HepG2 (cell line): ENCODE data around the gene SACS. TPM values are rescaled to one million over a fixed set of nuclear protein-coding genes. Genes with fewer than 3 reads are reported as not detected.

ENCODE experiments used
- ATAC-seq: fragments of 200-7000 bp; cut with Tn5 transposase; 3 replicates; pipeline ENCODE4 v1.9.1; 2020; ENCODE audit warnings: mild to moderate bottlenecking, moderate library complexity
- BruUV-seq: library from RNA; stranded (reverse); fragments of 400-500 nt; replicated peaks from 2 replicates; lab custom pipeline; 2021; lab: Mats Ljungman, UMichigan
- CTCF ChIA-PET: fragments of 300-600 bp; formaldehyde crosslinking; extraction: SDS; loops from one replicate; lab custom pipeline; 2021; ENCODE audit warnings: low total read pairs, inconsistent platforms, low intra/inter-chr PET ratio; lab: Yijun Ruan, JAX
- POLR2A ChIA-PET: fragments of 350-600 bp; sonication (Branson Sonifier 250); formaldehyde crosslinking; loops from one replicate; lab custom pipeline; 2020; ENCODE audit warnings: antibody characterized with exemption, inconsistent platforms; lab: Yijun Ruan, JAX
- DNase-seq: peaks from one replicate; pipeline ENCODE4 v3.0.0-alpha.2; 2015; ENCODE audit warnings: low spot score
- FAIRE-seq: peaks from 3 replicates; lab custom pipeline; 2011; peaks lifted over from hg19 to GRCh38; lab: Jason Lieb, UNC
- H2AFZ ChIP-seq: one replicate; pipeline ENCODE4 v1.6.1; 2011; ENCODE audit warnings: low read length, inconsistent platforms
- H3K27ac ChIP-seq: fragments of 300-600 bp; 3 replicates; pipeline ENCODE4 v1.8.0; 2011; ENCODE audit warnings: mixed run types, mild to moderate bottlenecking, mixed read lengths, low read length, inconsistent platforms; ENCODE audit not compliant: insufficient read depth; ENCODE audit errors: extremely low read length
- H3K27me3 ChIP-seq, 2 experiments: fragments of 200-600 bp in 1 of 2; 2 replicates in 1 of 2; 3 replicates in 1 of 2; pipeline versions ENCODE4 v1.6.0 to v1.8.0; 2011; ENCODE audit warnings: low read length in 2 of 2, mild to moderate bottlenecking in 2 of 2, moderate library complexity in 2 of 2, inconsistent platforms in 1 of 2; ENCODE audit not compliant: insufficient read depth in 2 of 2, control insufficient read depth in 1 of 2
- H3K36me3 ChIP-seq, 2 experiments: fragments of 200-600 bp in 1 of 2; replicated peaks in 1 of 2; 2 replicates in 1 of 2; 3 replicates in 1 of 2; pipeline versions ENCODE4 v1.5.1 to v1.8.0; 2011; ENCODE audit warnings: low read length in 2 of 2, inconsistent platforms in 1 of 2; ENCODE audit not compliant: insufficient read depth in 2 of 2, control insufficient read depth in 1 of 2
- H3K4me1 ChIP-seq: 2 replicates; pipeline ENCODE4 v1.5.1; 2012; ENCODE audit warnings: low read length, inconsistent platforms; ENCODE audit not compliant: insufficient read depth
- H3K4me2 ChIP-seq: 2 replicates; pipeline ENCODE4 v1.6.0; 2011; ENCODE audit warnings: low read depth, low read length, inconsistent platforms
- H3K4me3 ChIP-seq, 3 experiments: fragments of 200-600 bp in 1 of 3; sonication (generic), shearing (Covaris generic) in 1 of 3; replicated peaks in 1 of 3; 2 replicates each; pipeline ENCODE4 v1.5.1; 2011 to 2016; ENCODE audit warnings: low read length in 3 of 3, inconsistent platforms in 2 of 3, low read depth in 2 of 3, mild to moderate bottlenecking in 2 of 3, control low read depth in 1 of 3, mixed read lengths in 1 of 3; ENCODE audit not compliant: insufficient read depth in 1 of 3
- H3K79me2 ChIP-seq: one replicate; pipeline ENCODE4 v1.6.1; 2011; ENCODE audit warnings: low read length, inconsistent platforms; ENCODE audit not compliant: insufficient read depth
- H3K9ac ChIP-seq: 2 replicates; pipeline ENCODE4 v1.6.0; 2011; ENCODE audit warnings: mild to moderate bottlenecking, low read depth, low read length, inconsistent platforms; ENCODE audit not compliant: insufficient read depth
- H3K9me3 ChIP-seq: 2 replicates; pipeline ENCODE4 v1.5.1; 2012; ENCODE audit warnings: mild to moderate bottlenecking, low read length
- H4K20me1 ChIP-seq: 2 replicates; pipeline ENCODE4 v1.6.0; 2011; ENCODE audit warnings: inconsistent platforms, mild to moderate bottlenecking, low read length, moderate library complexity; ENCODE audit not compliant: insufficient read depth
- ARNT2 ChIP-seq: sonication (generic); formaldehyde crosslinking; IDR thresholded peaks from 2 replicates; pipeline ENCODE4 v1.8.0; 2022; ENCODE audit warnings: mild to moderate bottlenecking, low read depth, missing genetic modification reagents, moderate library complexity
- FIP1L1 ChIP-seq: fragments of 200-400 bp; formaldehyde crosslinking; IDR thresholded peaks from 2 replicates; pipeline ENCODE4 v1.6.1; 2018; ENCODE audit warnings: low read depth, mild to moderate bottlenecking, low read length, moderate library complexity, borderline replicate concordance; ENCODE audit not compliant: insufficient read depth
- MTA3 ChIP-seq: sonication (generic); formaldehyde crosslinking; IDR thresholded peaks from 2 replicates; pipeline ENCODE4 v1.4.0; 2020; ENCODE audit warnings: missing genetic modification reagents
- NFE2L1 ChIP-seq: sonication (generic); formaldehyde crosslinking; IDR thresholded peaks from 2 replicates; pipeline ENCODE4 v1.4.0; 2020; ENCODE audit warnings: missing genetic modification reagents, mild to moderate bottlenecking, borderline replicate concordance
- NR2F6 ChIP-seq, 2 experiments: IDR thresholded peaks; 2 replicates each; pipeline ENCODE4 v1.6.1; 2016; ENCODE audit warnings: antibody characterized with exemption in 1 of 2, mild to moderate bottlenecking in 1 of 2
- POGZ ChIP-seq: sonication (generic); formaldehyde crosslinking; IDR thresholded peaks from 2 replicates; pipeline ENCODE4 v1.4.0; 2020; ENCODE audit warnings: mild to moderate bottlenecking, missing genetic modification reagents
- RELA ChIP-seq: sonication (generic); formaldehyde crosslinking; IDR thresholded peaks from 2 replicates; pipeline ENCODE4 v1.4.0; 2020; ENCODE audit warnings: missing genetic modification reagents
- ZNF160 ChIP-seq: sonication (generic); formaldehyde crosslinking; IDR thresholded peaks from 2 replicates; pipeline ENCODE4 v1.8.0; 2022; ENCODE audit warnings: mild to moderate bottlenecking, inconsistent platforms, missing genetic modification reagents
- ZNF687 ChIP-seq: sonication (generic); formaldehyde crosslinking; IDR thresholded peaks from 2 replicates; pipeline ENCODE4 v1.5.1; 2020; ENCODE audit warnings: mild to moderate bottlenecking, missing genetic modification reagents, moderate library complexity
- ZNF713 ChIP-seq: sonication (generic); formaldehyde crosslinking; IDR thresholded peaks from 2 replicates; pipeline ENCODE4 v1.4.0; 2020; ENCODE audit warnings: mild to moderate bottlenecking, missing genetic modification reagents
- WGBS: methylation state at CpG from one replicate; pipeline ENCODE4 v1.1.6; 2017; ENCODE audit warnings: low lambda C conversion rate; 5-methylcytosine and 5-hydroxymethylcytosine counted together
- in situ Hi-C: cut with HindIII; loops from 2 replicates; pipeline ENCODE4 v1.10.0; 2017; ENCODE audit warnings: low pct_unique_long_range_greater_than_20kb; ENCODE audit not compliant: extremely low pct_ligation_motif_present
- intact Hi-C: fragments of 100-400 bp; cut with micrococcal nuclease; formaldehyde crosslinking; loops from one replicate; pipeline ENCODE4 v1.10.0; 2022; ENCODE audit not compliant: unreplicated experiment
- polyA plus RNA-seq, 8 experiments: library from polyadenylated mRNA; depleted of rRNA in 3 of 8; stranded (reverse) in 7 of 8; unstranded in 1 of 8; fragments of >200 nt; fragmentation: Illumina TruSeq in 4 of 8; extraction: Trizol in 4 of 8; gene quantifications; 2 replicates each; pipeline versions ENCODE4 v1.2.1 to v1.2.3, GENCODE V29; 2011 to 2016; ENCODE audit warnings: low read depth in 4 of 8, missing spikeins in 1 of 8, mixed read lengths in 1 of 8; ENCODE audit not compliant: insufficient read depth in 1 of 8
- total RNA-seq, 5 experiments: library from RNA; depleted of rRNA; stranded (reverse); fragments of >200 nt; fragmentation: Illumina TruSeq; extraction: Trizol; gene quantifications; 2 replicates each; pipeline ENCODE4 v1.2.3, GENCODE V29; 2016; ENCODE audit warnings: low read depth in 1 of 5
- TF ChIP-seq, protein P1 (sequence below): sonication (generic); formaldehyde crosslinking; IDR thresholded peaks from 2 replicates; pipeline ENCODE4 v1.4.0; 2020; ENCODE audit warnings: missing genetic modification reagents
- TF ChIP-seq, protein P2 (sequence below): IDR thresholded peaks from 2 replicates; pipeline ENCODE4 v1.4.0; 2020; ENCODE audit warnings: mild to moderate bottlenecking, missing genetic modification reagents

The SACS gene
- total and polyA plus RNA-seq, 2 of the 13 experiments (the other 11 are each of a cell fraction or from before 2014, with no cell fraction given), result 4.0 to 15.7 TPM

DNA sequence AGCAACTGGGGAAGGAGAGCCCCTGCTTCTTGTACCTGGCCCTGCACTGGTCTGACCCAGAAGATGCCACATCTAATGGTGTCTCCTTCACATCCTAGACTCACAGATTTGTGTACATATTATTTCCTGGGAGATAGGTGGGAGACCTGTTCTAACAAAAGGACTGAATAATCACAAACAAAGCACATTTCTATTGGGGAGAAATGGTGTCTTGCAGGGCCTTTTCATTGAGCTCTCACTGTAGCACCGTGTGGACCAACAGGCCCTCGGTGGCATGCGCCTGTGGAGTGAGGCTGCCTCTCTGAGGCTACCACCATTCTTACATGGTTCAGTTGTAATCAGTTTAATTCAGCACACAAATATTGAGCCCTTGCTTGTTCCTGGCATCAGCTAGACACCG is 989 bp upstream of the SACS start:
- CTCF ChIA-PET, result no interaction called here
- FAIRE-seq, result no peak
- Histone ChIP-seq H3K4me3 (no peak overlapping the region), H3K4me1 (0 out of 2 replicates have a peak, but pooled peaks cover 4% of the 10 kb centered on the region), H4K20me1 (no peaks in the 10 kb centered on the region), H2AFZ (no peak overlapping the region), H3K9ac (no peak overlapping the region), H3K27ac (no peak overlapping the region), H3K9me3 (no peaks in the 10 kb centered on the region), H3K36me3 (no peaks in the 10 kb centered on the region; a peak in 1 of 5 replicates), H3K27me3 (peaks cover 0 to 17% of the 10 kb centered on the region in 2 experiments; a peak in 3 of 5 replicates), H3K79me2 (no peaks in the 10 kb centered on the region), H3K4me2 (no peak overlapping the region)
- in situ Hi-C loops, result no loop called here
- WGBS, result 79% methylated on average over 3 of the region's 4 CpGs
- intact Hi-C loops, result no loop called here
- DNase-seq, result no peak
- POLR2A ChIA-PET, result no interaction called here
- BruUV-seq, result no TSS peak
- ATAC-seq, result no peak
- TF ChIP-seq NR2F6 (IDR thresholded peaks at IDR 0.05) (no peak), NR2F6 (CRISPR knock-in tag; IDR thresholded peaks at IDR 0.05) (no peak), ZNF160 (CRISPR knock-in tag) (no peak), ZNF687 (CRISPR knock-in tag) (no peak), FIP1L1 (no peak), RELA (CRISPR knock-in tag) (no peak), ARNT2 (CRISPR knock-in tag) (no peak), MTA3 (CRISPR knock-in tag) (no peak), NFE2L1 (CRISPR knock-in tag) (no peak), ZNF713 (CRISPR knock-in tag) (no peak), POGZ (CRISPR knock-in tag) (no peak)
- TF ChIP-seq, protein P1, sequence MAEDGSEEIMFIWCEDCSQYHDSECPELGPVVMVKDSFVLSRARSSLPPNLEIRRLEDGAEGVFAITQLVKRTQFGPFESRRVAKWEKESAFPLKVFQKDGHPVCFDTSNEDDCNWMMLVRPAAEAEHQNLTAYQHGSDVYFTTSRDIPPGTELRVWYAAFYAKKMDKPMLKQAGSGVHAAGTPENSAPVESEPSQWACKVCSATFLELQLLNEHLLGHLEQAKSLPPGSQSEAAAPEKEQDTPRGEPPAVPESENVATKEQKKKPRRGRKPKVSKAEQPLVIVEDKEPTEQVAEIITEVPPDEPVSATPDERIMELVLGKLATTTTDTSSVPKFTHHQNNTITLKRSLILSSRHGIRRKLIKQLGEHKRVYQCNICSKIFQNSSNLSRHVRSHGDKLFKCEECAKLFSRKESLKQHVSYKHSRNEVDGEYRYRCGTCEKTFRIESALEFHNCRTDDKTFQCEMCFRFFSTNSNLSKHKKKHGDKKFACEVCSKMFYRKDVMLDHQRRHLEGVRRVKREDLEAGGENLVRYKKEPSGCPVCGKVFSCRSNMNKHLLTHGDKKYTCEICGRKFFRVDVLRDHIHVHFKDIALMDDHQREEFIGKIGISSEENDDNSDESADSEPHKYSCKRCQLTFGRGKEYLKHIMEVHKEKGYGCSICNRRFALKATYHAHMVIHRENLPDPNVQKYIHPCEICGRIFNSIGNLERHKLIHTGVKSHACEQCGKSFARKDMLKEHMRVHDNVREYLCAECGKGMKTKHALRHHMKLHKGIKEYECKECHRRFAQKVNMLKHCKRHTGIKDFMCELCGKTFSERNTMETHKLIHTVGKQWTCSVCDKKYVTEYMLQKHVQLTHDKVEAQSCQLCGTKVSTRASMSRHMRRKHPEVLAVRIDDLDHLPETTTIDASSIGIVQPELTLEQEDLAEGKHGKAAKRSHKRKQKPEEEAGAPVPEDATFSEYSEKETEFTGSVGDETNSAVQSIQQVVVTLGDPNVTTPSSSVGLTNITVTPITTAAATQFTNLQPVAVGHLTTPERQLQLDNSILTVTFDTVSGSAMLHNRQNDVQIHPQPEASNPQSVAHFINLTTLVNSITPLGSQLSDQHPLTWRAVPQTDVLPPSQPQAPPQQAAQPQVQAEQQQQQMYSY (CRISPR knock-in tag), result no peak
- TF ChIP-seq, protein P2, sequence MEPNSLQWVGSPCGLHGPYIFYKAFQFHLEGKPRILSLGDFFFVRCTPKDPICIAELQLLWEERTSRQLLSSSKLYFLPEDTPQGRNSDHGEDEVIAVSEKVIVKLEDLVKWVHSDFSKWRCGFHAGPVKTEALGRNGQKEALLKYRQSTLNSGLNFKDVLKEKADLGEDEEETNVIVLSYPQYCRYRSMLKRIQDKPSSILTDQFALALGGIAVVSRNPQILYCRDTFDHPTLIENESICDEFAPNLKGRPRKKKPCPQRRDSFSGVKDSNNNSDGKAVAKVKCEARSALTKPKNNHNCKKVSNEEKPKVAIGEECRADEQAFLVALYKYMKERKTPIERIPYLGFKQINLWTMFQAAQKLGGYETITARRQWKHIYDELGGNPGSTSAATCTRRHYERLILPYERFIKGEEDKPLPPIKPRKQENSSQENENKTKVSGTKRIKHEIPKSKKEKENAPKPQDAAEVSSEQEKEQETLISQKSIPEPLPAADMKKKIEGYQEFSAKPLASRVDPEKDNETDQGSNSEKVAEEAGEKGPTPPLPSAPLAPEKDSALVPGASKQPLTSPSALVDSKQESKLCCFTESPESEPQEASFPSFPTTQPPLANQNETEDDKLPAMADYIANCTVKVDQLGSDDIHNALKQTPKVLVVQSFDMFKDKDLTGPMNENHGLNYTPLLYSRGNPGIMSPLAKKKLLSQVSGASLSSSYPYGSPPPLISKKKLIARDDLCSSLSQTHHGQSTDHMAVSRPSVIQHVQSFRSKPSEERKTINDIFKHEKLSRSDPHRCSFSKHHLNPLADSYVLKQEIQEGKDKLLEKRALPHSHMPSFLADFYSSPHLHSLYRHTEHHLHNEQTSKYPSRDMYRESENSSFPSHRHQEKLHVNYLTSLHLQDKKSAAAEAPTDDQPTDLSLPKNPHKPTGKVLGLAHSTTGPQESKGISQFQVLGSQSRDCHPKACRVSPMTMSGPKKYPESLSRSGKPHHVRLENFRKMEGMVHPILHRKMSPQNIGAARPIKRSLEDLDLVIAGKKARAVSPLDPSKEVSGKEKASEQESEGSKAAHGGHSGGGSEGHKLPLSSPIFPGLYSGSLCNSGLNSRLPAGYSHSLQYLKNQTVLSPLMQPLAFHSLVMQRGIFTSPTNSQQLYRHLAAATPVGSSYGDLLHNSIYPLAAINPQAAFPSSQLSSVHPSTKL (CRISPR knock-in tag), result no peak
